GM23248 (cell line): Measurements from ENCODE around the gene NKG7.

Experiments
- EZH2 ChIP-seq: fragments of 200-600 bp; sonication (generic); IDR thresholded peaks from 2 replicates; pipeline ENCODE4 v1.6.1; 2018; ENCODE audit warnings: antibody characterized with exemption, mild to moderate bottlenecking; ENCODE audit not compliant: insufficient read depth, poor library complexity, severe bottlenecking
- EZH2phosphoT487 ChIP-seq: fragments of 200-600 bp; sonication (generic); IDR thresholded peaks from 2 replicates; pipeline ENCODE4 v1.6.1; 2018; ENCODE audit warnings: antibody characterized with exemption, moderate library complexity, mild to moderate bottlenecking, low read depth; ENCODE audit not compliant: insufficient read depth

DNA sequence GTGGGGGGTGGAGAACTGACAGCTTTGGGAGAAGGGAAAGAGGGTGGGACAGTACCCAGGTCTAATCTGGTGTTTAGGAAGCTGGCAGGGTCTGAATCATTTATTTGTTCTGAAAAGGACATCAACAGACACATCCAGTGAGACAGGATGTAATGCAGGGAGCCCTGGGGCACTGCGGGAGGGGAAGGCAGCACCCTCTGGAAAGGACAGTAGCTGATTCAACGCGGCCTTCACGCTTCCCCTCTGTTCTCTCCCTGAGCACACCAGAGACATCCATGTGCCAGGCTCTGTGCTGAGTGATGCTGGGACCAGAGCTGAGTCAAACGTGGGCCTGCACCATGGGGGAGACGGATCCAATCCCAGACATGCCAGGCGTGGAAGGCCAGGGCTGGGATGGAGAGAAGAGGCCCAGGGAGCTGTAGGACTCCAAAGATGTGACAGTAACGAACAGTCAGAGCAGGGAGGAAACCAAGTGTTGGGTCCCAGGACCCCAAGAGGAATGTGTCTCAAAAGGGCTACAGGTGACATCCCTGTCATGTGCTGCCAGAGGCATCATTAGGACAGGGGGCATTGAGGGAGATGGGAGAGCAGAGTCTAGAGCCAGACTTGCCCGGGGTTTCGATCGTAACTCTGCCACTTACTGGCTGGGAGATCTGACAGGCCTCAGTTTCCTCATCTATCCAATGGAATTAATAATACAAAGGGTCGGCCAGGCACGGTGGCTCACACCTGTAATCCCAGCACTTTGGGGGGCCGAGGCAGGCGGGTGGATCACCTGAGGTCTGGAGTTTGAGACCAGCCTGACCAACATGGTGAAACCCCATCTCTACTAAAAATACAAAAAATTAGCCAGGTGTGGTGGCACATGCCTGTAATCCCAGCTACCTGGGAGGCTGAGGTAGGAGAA, 8.0 kb downstream of the NKG7 start:
- no peak for TF ChIP-seq EZH2phosphoT487
- no peak for TF ChIP-seq EZH2
